IgD-negative memory B cell (primary cell): ENCODE measurements around the gene KCNQ1. TPM values are rescaled to one million over a fixed set of nuclear protein-coding genes. Genes with fewer than 3 reads are reported as not detected.

Experiments used
- H3K27ac Mint-ChIP-seq, 3 donors: one replicate each; pipeline ENCODE4 v1.8.0; 2020 to 2022; ENCODE audit warnings: mild to moderate bottlenecking in 3 of 3, mixed read lengths in 3 of 3, moderate library complexity in 1 of 3
- H3K27me3 Mint-ChIP-seq: one replicate; pipeline ENCODE4 v1.8.0; 2021; ENCODE audit warnings: mixed read lengths
- H3K36me3 Mint-ChIP-seq: one replicate; pipeline ENCODE4 v1.8.0; 2020; ENCODE audit warnings: mild to moderate bottlenecking, mixed read lengths
- H3K4me1 Mint-ChIP-seq, 3 donors: one replicate each; pipeline ENCODE4 v1.8.0; 2020 to 2022; ENCODE audit warnings: mixed read lengths in 3 of 3, mild to moderate bottlenecking in 1 of 3
- H3K4me3 Mint-ChIP-seq, 4 donors: one replicate each; pipeline ENCODE4 v1.8.0; 2020 to 2022; ENCODE audit warnings: mild to moderate bottlenecking in 4 of 4, mixed read lengths in 4 of 4, moderate library complexity in 3 of 4
- H3K9me3 Mint-ChIP-seq, 3 donors: one replicate each; pipeline ENCODE4 v1.8.0; 2020 to 2021; ENCODE audit warnings: mixed read lengths in 3 of 3, mild to moderate bottlenecking in 1 of 3
- polyA plus RNA-seq: library from polyadenylated mRNA; unstranded; fragments of 300-500 nt; fragmentation: Illumina TruSeq; gene quantifications from one replicate; pipeline ENCODE4 v1.2.3, GENCODE V29; 2021

The KCNQ1 gene
- polyA plus RNA-seq, 1 donor from 2014 or later, result 20.5 TPM

GRCh38 chr11:2737866-2738265 lies 293.1 kb downstream of the KCNQ1 start:
- Mint-ChIP-seq H3K4me1 (peaks cover 0 to 2% (median 0%) of the 10 kb centered on the region in 3 donors), H3K4me3 (no peak overlapping the region), H3K9me3 (no peaks in the 10 kb centered on the region), H3K27me3 (no peaks in the 10 kb centered on the region), H3K36me3 (peaks cover 2% of the 10 kb centered on the region), H3K27ac (no peak overlapping the region)

- H3K27ac Mint-ChIP-seq, result no peak overlapping the region
- H3K27me3 Mint-ChIP-seq, result no peaks in the 10 kb centered on the region
- H3K36me3 Mint-ChIP-seq, result no peaks in the 10 kb centered on the region
- no peaks in the 10 kb centered on the region for H3K9me3 Mint-ChIP-seq
- H3K4me3 Mint-ChIP-seq, result no peak overlapping the region
- peaks cover 0 to 2% (median 0%) of the 10 kb centered on the region in 3 donors for H3K4me1 Mint-ChIP-seq
These were observed 294.0 kb downstream of the KCNQ1 start for GRCh38 chr11:2738551-2739431.

GRCh38 chr11:2739531-2740274 lies 294.9 kb downstream of the KCNQ1 start:
- Mint-ChIP-seq H3K27ac (no peak overlapping the region), H3K36me3 (no peaks in the 10 kb centered on the region), H3K27me3 (no peaks in the 10 kb centered on the region), H3K4me3 (no peak overlapping the region), H3K4me1 (peaks cover 0 to 2% (median 0%) of the 10 kb centered on the region in 3 donors), H3K9me3 (no peaks in the 10 kb centered on the region)

DNA sequence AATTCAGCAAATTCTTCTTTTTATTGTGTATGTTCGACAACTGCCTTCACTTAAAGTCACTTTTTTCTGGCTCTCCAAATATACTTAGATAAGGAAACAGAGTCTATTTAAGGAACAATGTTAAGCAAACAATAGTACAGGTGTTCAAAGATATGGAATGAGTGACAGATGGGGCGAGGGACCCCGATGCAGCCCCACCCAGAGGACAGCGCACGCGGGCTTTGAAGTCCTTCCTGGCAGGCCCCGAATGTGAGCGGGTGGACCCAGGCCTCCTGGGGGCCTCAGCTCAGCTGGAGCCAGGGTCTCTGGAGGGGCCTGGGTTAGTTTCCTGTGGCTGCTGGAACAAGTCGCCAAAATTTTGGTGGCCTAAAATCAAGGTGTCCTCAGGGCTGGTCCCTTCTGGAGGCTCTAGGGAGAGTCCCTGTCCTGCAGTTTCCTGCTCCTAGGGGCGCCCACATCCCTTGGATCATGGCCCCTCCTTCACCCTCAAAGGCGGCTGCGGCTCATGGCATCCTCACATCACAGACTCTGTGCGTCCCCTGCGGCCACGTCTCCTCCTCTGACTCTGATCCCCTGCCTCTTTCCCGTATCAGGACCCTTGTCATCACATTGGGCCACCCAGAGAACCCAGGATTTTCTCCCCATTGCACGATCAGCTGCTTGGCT lies 295.6 kb downstream of the KCNQ1 start:
- Mint-ChIP-seq H3K27ac (no peak overlapping the region), H3K4me3 (no peak overlapping the region), H3K9me3 (no peaks in the 10 kb centered on the region), H3K36me3 (no peaks in the 10 kb centered on the region), H3K4me1 (peaks cover 0 to 2% (median 0%) of the 10 kb centered on the region in 3 donors), H3K27me3 (no peaks in the 10 kb centered on the region)

DNA sequence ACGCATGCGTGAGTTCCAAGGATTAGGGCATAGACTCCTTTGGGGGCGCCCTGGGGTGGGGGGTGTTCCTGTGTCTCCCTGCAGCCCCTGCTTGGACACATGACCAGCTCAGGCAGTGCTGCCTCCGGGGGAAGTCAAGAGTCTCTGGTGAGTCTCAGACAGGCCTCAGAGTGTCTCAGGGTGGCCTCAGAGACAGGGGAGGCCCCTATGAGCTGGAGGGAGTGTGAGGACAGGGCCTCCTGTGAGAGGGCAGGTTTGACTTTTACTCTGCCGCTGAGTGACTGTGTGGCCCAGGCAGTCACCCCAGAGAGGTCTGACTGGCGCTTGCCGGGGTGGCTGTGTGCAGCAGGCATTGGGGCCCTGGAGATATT lies 296.2 kb downstream of the KCNQ1 start:
- Mint-ChIP-seq H3K4me1 (no peaks in the 10 kb centered on the region), H3K9me3 (no peaks in the 10 kb centered on the region), H3K27ac (no peak overlapping the region)

GRCh38 chr11:2741377-2742131 lies 296.7 kb downstream of the KCNQ1 start:
- H3K27me3 Mint-ChIP-seq, result no peaks in the 10 kb centered on the region
- no peak overlapping the region for H3K27ac Mint-ChIP-seq
- H3K4me3 Mint-ChIP-seq, result no peak overlapping the region
- no peaks in the 10 kb centered on the region for H3K9me3 Mint-ChIP-seq
- no peaks in the 10 kb centered on the region for H3K36me3 Mint-ChIP-seq
- peaks cover 0 to 1% (median 0%) of the 10 kb centered on the region in 3 donors for H3K4me1 Mint-ChIP-seq

More for the DNA sequence above, 296.2 kb downstream of the KCNQ1 start:
- H3K36me3 Mint-ChIP-seq, result no peaks in the 10 kb centered on the region
- H3K4me3 Mint-ChIP-seq, result no peak overlapping the region
- no peaks in the 10 kb centered on the region for H3K27me3 Mint-ChIP-seq

- Mint-ChIP-seq H3K36me3 (no peaks in the 10 kb centered on the region), H3K27me3 (no peaks in the 10 kb centered on the region), H3K9me3 (no peaks in the 10 kb centered on the region), H3K27ac (no peak overlapping the region), H3K4me1 (peaks cover 0 to 2% (median 0%) of the 10 kb centered on the region in 3 donors), H3K4me3 (no peak overlapping the region)
These were observed 297.4 kb downstream of the KCNQ1 start for GRCh38 chr11:2742201-2742600.

DNA sequence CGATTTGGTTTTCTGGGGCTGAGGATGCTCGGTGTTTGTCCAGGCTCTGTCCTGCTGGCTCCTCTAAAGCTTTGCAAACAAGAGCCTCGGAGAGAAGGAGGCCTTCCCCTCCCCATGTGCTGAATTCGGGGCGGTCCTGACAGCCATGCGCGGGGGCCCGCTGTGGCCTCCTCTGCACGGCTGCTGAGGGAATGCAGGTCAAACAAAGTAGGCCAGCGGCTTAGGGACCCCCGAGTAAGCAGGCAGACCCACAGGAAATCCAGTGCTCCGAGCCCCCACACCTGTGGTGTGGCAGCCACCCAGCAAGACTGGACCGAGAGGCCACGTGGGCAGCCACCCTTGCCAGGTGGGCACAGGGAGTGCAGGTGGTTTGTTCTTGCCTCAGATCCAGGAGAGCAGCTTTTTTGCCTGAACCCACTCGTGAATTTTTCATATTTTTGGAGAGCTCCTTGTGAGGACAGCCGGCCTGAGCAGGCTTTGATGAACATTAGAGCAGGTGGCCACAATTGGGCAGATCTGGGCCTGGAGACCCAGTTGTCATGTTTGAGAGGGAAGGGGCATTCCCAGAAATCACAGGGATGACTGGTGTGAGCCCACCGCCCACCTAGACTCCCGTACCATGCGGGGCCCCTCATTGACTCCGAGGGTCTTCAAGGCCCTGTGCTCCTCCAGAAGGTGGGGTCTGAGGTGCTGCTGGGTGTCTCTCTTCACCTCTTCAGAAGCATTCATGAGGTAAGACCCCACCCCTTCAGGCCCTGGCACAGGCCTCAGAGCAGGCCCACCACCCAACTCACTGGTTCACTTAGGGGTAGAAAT lies 298.0 kb downstream of the KCNQ1 start:
- Mint-ChIP-seq H3K4me1 (peaks cover 0 to 2% (median 0%) of the 10 kb centered on the region in 3 donors), H3K9me3 (no peaks in the 10 kb centered on the region), H3K4me3 (no peak overlapping the region), H3K36me3 (no peaks in the 10 kb centered on the region), H3K27ac (no peak overlapping the region), H3K27me3 (no peaks in the 10 kb centered on the region)

- Mint-ChIP-seq H3K27me3 (no peaks in the 10 kb centered on the region), H3K4me3 (no peak overlapping the region), H3K36me3 (no peaks in the 10 kb centered on the region), H3K4me1 (peaks cover 0 to 2% (median 0%) of the 10 kb centered on the region in 3 donors), H3K9me3 (no peaks in the 10 kb centered on the region), H3K27ac (no peak overlapping the region)
These were observed 298.8 kb downstream of the KCNQ1 start for GRCh38 chr11:2743427-2744110.

GRCh38 chr11:2744166-2744565 lies 299.4 kb downstream of the KCNQ1 start:
- Mint-ChIP-seq H3K9me3 (no peaks in the 10 kb centered on the region), H3K27me3 (no peaks in the 10 kb centered on the region), H3K4me3 (no peak overlapping the region), H3K36me3 (no peaks in the 10 kb centered on the region), H3K4me1 (peaks cover 0 to 2% (median 0%) of the 10 kb centered on the region in 3 donors), H3K27ac (no peak overlapping the region)

- peaks cover 6% of the 10 kb centered on the region for H3K36me3 Mint-ChIP-seq
- no peak overlapping the region for H3K4me3 Mint-ChIP-seq
- no peaks in the 10 kb centered on the region for H3K9me3 Mint-ChIP-seq
These were observed 300.7 kb downstream of the KCNQ1 start for GRCh38 chr11:2745511-2745910.

DNA sequence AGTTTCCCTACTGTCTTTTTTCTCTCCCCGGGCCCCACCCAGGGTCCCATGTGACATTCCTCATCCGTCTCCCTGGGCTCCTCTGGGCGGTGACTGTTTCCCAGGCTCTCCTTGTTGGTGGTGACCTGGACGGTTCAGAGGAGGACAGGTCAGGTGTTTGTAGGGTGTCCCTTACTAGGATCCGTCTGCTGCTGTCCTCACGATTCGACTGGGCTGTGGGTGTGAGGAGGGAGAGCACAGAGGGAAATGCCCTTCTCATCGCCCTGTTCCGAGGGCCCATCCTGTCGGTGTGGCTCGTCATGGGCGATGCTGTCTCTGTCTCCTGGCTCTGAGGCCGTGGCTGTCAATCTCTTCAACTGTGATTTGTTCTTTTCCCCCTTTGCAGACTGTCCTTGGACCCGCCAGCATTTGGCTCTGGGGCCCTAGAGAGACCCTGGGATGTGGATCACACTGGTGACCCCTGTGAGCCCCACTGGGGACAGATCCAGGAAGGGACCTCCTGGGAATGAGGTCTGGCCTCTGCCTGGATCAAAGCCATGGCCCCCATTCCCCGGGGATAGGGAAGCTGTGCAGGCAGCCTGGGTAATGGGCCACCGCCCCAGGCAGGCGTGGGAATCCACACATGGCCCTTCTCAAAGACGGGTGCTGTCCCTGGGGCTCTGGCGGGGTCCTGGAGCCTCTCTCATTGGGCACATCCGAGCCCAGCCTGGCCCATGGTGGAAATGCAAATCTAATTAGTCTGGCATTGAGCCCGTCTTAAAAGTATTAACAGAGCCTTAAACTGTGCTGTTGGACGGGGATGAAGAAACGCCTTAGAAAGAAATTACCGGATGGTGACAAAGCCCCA lies 301.8 kb downstream of the KCNQ1 start:
- no peaks in the 10 kb centered on the region for H3K9me3 Mint-ChIP-seq
- no peaks in the 10 kb centered on the region for H3K27me3 Mint-ChIP-seq
- no peak overlapping the region for H3K4me3 Mint-ChIP-seq
- H3K27ac Mint-ChIP-seq, result no peak overlapping the region
- H3K36me3 Mint-ChIP-seq, result peaks cover 8% of the 10 kb centered on the region
- peaks cover 0 to 2% (median 0%) of the 10 kb centered on the region in 3 donors for H3K4me1 Mint-ChIP-seq

More at GRCh38 chr11:2745511-2745910, 300.7 kb downstream of the KCNQ1 start:
- H3K27ac Mint-ChIP-seq, result no peak overlapping the region
- no peaks in the 10 kb centered on the region for H3K27me3 Mint-ChIP-seq
- peaks cover 0 to 2% (median 0%) of the 10 kb centered on the region in 3 donors for H3K4me1 Mint-ChIP-seq
